GM18498 (cell line): ENCODE data around the gene ZBED4.

Source experiments
- ATAC-seq: cut with Tn5 transposase; IDR thresholded peaks from one replicate; pipeline ENCODE4 v1.9.1; 2021; ENCODE audit warnings: mild to moderate bottlenecking, moderate library complexity; ENCODE audit not compliant: unreplicated experiment

ZBED4 gene

DNA sequence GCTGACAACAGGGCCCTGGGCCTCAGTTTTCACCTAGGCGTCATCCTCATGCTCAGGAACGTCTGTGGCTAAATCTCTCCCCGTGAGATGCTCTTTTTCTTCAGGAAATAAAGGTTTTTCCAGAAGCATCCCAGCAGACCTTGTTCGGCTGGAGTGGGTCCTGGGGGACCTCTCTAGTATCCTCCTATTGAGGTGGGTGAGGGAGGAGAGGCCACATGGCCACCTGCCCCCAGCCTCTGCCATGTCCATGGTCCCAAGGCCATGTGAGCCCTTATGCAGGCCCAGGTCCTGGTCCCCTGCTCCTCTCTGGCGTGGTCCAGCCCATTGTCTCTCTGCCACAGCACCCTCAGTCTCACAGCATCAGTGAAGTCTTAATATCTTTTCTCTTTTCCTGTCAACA lies 42.6 kb downstream of the ZBED4 start:
- ATAC-seq, result no peak

DNA sequence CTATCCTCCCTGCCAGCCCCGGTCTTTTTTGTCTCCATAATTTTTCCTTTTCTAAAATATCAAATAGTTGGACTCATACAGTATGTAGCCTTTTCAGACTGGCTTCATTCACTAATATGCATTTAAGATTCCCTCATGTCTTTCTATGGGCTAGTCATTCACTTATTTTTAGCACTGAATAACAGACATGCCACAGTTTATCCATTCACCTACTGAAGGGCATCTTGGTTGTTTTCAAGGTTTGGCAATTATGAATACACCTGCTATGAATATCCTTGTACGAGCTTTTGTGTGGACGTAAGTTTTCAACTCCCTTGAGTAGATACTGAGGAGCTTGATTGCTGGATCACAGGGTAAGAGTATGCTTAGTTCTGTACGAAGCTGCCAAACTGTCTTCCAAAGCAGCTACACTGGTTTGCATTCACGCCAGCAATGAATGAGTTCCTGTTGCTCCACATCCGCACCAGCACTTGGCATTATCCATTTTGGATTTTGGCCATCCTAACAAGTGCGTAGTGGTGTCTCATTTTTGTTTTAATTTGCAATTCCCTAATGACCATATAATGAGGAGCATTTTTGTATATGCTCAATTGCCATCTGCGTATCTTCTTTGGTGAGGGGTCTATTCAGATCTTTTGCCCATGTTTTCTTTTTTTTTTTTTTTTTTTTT lies 43.5 kb downstream of the ZBED4 start:
- ATAC-seq, result no peak

DNA sequence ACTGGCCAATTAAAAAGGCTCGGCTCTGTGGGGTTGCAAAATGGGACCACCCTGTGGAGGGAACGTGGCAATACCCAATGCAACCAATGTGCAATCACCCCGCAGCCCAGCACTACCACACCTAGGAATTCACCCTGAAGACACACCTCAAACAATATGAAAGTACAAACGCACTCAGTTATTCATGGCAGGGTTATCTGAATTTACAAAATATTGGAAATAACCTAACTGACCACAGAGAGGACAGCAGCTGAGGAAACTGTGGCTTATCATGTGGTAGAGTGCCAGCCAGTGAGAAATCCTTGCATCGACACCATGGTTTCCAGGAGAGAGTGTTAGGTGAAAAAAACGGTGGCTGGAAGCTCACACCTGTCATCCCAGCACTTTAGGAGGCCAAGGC lies 45.9 kb downstream of the ZBED4 start:
- no peak for ATAC-seq

DNA sequence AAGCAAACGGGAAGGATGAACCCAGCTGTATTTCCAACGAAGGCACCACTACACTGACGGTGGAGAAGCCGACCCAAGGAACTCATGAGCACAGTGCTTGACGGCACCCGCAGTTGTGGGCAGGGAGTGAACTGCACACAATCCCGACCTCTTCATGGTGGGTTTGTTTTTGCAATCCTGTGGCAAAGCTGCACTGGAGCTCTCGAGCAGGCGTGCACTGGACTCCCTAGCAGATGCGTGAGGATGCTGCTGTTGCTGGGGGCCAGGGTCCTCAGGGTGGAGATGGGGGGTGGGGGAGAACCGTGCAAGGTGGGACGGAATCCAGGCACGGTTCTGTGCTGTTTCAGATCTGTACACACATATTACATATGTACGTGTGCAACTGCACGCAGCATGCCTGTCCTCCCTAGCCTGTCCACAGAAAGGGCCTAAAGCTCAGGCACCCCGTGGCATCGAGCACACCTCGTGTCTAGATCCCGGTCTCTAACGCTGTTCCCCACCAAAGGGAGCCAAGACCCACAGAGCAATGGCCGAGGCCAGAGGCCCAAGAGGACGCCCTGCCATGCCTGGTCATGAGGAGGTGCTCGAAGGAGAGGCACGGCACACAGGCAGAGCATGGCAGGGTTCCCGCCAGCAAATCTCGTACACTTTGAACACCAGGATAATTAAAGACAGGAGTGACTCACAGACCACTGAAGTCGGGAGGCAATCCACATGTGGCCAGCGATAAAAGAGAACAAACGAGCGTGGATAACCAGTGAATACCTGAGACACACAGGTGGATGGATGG lies 47.0 kb downstream of the ZBED4 start:
- ATAC-seq, result no peak

DNA sequence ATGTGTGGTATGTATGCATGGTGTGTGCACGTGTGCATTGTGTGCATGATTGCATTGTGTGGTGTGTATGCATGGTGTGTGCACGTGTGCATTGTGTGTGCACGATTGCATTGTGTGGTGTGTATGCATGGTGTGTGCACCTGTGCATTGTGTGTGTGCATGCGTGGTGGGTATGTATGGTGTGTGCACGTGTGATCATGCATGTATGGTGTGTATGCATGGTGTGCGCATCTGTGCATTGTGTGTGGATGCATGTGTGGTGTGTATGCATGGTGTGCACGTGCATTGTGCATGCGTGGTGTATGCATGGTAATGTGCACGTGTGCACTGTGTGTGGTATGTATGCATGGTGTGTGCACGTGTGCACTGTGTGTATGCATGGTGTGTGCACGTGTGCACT lies 47.8 kb downstream of the ZBED4 start:
- no peak for ATAC-seq

DNA sequence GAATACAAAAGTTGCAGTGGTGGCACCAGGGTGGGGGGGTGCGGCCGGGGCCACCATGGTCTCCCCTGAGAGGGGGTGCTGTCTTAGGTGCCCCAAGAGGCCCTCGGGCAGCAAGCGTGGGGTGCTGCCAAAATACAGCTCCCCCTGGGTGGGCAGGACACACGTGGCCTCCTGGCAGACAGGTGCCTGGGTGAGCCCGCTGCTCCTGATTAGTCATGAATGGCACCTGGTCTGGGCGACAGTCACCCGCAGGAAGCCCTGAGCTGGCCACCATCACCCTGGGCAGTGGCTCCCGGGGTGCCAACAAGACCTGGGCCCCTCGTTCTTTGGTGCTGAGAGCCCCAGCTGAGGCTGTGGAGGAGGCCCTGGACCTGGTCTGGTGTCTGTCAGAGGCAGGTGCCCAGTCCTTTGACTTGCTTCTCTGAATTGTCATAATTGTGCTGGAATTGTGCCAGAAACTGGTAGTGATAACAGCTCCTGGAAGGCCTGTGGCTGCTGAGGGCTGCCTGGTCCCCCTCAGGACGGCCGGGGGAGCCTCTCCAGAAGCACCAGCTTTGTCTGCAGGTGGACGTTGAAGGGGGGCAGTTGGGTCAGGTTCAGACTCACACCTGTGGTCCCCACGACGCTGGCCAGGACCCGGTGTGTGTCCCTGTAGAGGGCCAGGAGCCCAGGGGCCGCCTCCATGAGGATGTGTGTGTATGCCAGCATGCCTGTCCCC lies 49.8 kb downstream of the ZBED4 start:
- no peak for ATAC-seq

DNA sequence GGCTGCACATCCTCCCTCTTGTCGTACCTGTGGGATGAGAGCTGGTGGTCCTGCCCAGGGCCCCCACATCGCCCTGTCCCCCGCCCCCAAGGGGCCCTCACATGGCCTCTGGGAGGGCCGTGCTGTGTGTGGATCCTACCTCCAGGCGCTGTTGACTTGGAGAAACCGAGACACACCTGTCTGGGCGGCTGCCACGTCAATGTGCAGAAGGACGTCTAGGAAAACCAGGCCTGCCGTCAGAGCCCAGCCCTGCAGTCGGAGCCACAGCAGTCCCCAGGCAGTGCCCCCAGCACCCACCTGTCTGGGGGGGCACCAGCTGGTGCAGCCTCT lies 50.4 kb downstream of the ZBED4 start:
- ATAC-seq, result no peak

DNA sequence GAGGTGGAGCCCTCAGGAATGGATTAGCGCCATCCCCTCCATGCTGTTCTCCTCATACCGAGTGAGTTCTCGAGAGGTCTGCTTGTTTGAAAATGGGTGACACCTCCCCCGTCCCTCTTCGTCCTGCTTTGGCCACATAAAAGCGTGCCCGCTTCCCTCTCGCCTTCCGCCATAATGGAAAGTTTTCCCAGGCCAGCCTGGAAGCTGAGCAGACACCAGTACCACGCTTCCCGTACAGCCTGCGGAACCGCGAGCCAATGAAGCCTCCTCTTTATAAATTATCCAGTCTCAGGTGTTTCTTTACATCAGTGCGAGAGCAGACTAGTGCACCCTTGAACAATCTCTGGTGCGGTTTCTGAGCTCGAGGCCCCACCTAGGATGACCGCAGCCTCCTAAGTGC lies 51.8 kb downstream of the ZBED4 start:
- no peak for ATAC-seq

DNA sequence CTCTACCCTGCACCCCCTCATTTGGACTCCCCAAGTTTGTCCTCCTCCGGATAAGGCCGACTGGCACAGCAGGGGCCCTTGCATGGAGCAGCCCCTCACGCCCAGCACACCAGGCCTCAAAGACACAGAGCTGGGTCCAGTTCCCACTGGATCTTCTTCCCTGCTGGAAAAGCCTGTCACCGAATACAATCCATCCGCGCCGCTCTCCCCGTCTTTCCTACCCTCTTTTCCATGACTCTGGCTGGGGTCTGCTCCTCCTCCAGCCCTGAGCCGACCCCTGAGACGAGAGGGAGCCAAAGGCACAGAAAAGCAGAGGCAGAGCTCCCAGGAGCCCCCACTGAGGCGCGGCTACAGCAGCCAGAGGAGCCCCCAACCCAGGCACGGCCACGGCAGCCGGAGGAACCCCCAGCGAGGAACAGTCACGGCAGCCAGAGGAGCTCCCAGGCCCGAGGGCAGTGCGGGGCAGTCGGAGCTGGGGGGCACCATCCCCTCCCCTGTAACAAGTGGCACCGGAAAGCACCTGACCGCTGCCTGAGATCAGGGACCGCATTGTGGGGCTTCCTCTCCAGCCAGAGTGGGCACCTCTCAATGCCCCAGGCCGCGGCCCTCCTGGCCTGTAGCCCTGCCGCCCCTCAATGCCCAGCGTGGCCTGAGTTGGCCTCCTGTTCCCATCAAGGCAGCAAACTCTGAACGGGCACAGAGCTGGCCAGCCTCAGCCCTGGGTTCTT lies 52.6 kb downstream of the ZBED4 start:
- no peak for ATAC-seq

DNA sequence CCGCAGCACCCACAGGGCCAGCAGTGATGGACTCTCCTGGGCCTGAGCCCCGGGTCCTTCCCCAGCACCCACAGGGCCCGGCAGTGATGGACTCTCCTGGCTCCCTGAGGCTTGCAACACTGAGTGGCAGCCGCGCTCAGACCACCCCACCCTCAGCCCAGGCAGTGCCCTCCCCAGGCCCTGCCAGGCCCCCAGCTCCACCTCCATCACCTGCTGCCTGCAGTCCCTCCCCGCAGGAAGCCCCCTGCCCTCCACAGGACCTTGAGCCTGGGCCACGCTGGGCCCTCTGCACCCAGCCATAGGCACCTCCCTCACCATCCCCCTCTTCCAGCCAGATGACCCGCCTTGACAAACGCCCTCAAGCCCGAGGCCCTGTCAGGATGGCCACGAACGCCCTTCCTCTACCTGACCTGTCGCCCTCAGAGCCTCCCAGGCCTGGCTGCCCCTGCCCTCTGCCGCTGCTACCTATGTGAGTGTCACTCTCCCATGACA lies 53.2 kb downstream of the ZBED4 start:
- ATAC-seq, result no peak

DNA sequence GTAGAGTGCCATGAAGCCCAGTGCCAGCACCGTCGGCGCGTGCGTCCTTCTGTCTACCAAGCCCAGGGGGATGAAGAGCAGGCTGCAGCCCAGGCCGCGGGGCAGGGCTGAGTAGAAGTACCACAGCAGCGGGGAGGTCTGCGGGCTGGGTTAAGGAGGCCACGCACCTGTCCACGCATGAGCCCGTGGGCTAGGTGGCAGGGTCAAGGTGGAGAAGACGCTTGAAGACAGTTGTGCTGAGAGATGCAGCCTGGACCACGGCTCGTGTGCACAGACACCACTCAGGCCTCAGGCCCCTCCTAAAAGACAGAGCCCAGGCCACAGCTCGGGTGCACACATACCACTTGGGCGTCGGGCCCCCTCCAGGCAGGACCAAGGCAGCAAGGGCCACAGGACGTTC lies 54.2 kb downstream of the ZBED4 start:
- ATAC-seq, result no peak

DNA sequence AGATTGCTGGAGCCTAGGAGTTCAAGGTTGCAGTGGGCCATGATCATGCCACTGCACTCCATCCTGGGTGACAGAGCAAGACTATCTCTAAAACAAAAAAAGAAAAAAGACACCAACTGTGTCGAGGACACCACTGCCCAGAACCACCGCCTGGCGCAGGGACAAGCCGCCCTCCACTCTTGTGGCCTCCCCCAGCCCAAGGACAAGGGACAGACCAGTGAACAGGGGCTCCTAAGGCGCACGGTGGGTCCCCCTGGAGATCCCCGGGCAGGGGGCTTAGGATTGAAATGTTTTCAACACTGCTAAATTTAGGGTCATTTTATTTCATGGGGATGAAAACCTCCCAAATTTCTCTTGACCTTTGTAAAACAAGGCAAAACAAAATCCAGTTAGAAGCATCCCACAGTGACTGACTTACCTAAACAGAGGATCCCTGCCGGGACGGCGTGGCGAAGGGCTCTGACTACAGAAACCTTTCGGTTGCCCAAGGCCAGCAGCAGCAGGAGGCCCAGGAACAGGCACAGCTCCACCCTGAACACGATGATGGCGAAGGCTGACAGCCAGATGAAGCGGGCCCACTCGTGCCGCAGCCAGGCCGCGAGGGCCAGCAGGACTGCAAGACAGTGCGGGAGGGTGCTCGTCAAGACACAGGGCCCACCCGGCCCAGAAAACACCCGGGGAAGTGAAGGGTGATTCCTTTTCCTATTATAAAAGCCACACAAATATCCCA lies 56.0 kb downstream of the ZBED4 start:
- no peak for ATAC-seq

DNA sequence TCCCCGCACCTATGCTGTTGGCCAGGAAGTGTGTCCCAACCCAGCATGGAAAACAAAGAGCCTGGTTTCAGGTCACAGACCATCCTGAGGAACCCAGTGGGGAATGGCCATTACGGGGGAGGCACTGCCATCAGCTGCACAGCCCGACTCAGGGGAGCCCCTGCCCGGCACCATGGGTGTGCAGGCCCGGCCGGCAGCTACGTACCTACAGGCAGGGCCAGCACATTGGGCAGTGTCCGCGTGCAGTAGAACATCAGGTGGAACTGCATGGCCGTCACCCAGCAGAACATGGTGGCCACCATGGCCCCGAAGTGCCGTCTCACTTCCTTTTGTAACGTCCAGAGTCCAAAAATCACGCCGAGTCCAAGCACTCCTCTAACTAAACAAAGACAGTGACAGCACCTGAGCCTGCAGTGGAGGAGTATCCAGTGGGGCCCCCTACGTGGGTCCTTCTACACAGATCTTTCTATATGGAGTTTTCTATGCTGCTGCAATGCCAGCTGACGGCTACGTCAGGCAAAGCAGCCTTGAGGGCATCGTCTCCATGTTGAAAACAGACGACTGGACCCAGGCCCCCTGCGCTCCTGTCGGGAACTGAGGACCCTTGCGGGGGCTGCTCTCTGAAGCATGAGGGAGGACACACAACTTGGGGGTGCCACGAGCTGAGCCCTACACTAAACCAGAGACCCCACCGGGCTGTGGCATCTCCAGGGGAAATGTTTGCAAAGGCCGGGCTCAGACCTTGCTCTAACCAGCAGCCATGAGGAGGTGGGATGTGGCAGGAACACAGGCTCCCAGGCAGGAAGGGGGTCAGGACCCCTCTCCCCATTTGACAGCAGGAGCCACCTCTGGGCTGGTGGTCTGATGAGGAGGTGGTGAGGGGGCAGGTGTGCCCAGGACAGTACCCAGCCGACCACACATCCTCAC lies 56.8 kb downstream of the ZBED4 start:
- ATAC-seq, result no peak

DNA sequence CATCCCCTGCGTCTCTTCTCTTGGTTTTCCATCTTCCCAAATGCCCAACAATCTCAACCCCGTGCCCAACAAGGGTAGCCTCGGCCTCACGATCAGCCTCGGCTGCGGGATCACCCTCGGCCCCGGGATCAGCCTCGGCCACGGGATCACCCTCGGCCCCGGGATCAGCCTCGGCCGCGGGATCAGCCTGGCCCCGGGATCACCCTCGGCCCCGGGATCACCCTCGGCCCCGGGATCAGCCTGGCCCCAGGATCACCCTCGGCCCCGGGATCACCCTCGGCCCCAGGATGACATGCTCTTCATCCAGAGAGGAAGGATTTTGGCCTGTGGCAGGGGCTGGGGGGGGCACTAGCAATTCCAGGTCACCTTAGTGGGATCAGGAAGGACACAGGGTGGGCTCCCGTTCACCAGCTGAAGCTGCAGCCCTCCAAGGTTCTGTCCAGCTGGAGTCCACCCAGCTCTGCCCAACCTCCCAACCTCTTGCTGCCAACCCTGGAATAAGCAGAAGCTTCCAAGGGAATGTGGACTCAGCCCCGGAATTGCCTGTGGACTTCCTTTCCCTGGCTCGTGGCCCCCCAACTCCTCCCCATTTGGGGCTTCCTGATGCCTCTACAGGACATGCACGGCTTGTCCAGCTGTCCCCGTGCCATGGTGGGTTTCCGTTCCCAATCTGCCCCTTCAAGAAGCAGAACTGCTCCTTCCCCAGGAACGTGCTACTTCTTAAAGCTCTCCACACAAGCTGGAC lies 58.4 kb downstream of the ZBED4 start:
- ATAC-seq, result no peak

DNA sequence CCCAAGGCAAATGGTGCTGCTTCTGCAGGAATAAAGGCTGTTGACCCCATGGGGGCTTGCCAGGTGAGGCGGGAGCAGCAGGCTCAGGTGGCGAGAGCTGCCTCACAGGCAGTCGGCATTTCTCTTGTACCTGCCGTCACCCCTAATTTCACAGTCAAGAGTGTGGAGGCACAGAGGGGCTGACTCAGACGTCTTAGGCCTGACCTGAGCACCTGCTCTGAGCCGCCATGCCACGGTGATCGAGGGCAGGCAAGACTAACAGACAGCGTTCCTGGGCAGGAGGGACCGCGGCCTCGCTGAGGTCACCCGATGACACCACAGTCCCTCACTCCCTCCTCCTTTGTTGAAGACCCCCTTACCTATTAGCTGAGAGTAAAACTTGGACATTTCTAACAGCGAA lies 59.4 kb downstream of the ZBED4 start:
- ATAC-seq, result no peak

DNA sequence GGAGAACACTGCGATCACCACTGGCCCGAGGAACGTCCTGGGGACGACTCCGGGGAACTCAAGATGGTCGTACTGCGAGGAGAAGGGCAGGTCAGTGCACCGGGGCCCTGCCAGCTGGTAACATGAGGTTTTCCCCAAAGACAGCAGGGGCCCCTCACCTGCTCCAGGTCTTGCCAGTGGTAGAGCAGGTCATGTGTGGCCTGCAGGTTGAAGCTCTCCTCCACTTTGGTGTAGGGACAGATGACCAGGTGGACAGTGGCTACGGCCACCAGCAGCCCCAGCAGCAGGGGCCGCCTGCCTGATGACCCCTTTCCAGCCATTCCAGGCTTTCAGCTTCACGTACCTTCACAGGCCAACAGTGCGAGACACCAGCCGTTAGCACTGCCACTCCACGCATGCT lies 59.8 kb downstream of the ZBED4 start:
- no peak for ATAC-seq

DNA sequence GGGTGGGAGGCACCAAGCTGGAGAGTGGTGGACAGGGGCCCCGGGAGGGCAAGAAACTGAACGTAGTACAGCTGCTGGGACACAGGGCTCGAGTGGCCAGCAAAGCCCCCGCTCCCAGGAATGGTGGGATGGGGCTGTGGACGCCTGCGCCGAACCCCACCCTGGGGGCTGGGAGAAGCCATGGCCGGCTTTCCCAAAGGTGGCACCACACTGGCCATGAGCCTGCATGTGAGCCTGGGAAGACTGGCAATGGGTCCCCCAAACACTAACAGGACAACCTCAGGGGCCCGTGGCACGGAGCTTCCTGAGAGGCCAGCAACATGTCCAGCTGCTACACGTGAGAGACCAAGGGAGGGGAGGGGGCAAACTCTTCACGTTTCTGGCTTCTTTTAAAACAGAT lies 60.6 kb downstream of the ZBED4 start:
- ATAC-seq, result no peak

DNA sequence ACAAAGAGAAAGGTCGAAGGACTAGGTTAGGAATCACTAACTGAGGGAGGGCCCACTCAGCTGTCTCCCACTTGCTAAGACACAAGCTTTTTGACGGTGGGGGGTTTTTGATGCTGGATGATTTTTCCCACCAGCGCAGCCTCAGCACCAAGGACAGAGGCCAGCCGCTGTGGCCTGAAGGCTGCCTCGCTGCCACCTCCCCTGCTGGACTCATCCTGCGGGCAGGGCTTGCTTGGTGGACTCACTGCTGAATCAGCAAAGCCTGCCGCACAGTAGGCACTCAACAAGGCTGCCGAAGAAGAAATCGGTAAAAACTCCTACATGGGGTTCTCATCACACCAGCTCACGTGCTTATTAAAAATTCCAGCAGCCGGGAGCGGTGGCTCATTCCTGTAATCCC lies 62.0 kb downstream of the ZBED4 start:
- no peak for ATAC-seq

DNA sequence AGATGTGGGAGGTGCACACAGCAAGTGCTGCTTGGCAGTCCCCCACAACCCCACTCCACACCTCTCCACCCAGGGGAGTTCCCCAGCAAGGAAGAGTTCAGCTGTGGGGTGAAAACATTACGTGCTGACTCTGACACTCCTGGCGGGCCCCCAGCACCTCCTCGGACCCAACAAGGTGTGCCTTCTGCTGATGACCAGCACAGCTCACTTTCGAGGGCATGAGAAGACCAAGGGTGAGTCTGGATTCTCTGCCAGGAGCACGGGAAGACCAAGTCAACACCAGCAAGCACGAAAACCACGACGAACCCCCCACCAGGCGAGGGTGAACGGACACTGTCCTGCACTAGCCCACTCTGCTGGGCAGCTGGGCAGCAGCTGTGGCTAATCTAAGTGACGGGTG lies 63.2 kb downstream of the ZBED4 start:
- ATAC-seq, result no peak
